ENCODE measurements around the gene TMEM150C.

DNA sequence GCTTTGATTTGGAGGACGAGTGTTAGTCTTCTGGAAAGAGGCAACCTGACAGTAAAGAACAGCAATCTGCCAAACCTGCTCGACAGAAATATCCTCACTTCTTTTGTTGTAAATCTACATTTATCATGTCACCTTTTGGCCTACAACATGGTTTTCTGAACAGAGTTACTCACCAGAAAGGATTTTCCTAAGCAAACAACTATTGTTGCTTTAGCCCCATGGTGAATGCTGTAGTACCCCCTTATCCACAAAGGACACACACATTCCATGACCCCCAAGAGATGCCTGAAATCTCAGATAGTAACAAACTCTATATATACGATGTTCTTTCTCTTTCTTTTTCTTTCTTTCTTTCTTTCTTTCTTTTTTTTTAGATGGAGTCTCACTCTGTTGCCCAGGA is 42.7 kb downstream of the TMEM150C start:
- TF ChIP-seq, protein P1, sequence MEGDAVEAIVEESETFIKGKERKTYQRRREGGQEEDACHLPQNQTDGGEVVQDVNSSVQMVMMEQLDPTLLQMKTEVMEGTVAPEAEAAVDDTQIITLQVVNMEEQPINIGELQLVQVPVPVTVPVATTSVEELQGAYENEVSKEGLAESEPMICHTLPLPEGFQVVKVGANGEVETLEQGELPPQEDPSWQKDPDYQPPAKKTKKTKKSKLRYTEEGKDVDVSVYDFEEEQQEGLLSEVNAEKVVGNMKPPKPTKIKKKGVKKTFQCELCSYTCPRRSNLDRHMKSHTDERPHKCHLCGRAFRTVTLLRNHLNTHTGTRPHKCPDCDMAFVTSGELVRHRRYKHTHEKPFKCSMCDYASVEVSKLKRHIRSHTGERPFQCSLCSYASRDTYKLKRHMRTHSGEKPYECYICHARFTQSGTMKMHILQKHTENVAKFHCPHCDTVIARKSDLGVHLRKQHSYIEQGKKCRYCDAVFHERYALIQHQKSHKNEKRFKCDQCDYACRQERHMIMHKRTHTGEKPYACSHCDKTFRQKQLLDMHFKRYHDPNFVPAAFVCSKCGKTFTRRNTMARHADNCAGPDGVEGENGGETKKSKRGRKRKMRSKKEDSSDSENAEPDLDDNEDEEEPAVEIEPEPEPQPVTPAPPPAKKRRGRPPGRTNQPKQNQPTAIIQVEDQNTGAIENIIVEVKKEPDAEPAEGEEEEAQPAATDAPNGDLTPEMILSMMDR (IDR thresholded peaks at IDR 0.05; ENCODE audit: low read depth, low read length, missing input control) = no peak
- TF ChIP-seq, protein P2, sequence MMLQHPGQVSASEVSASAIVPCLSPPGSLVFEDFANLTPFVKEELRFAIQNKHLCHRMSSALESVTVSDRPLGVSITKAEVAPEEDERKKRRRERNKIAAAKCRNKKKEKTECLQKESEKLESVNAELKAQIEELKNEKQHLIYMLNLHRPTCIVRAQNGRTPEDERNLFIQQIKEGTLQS (IDR thresholded peaks at IDR 0.05) = no peak
- TF ChIP-seq, protein P3, sequence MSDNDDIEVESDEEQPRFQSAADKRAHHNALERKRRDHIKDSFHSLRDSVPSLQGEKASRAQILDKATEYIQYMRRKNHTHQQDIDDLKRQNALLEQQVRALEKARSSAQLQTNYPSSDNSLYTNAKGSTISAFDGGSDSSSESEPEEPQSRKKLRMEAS (IDR thresholded peaks at IDR 0.05) = no peak
- no peak for TF ChIP-seq JUND (IDR thresholded peaks at IDR 0.05)
- TF ChIP-seq, protein P4, sequence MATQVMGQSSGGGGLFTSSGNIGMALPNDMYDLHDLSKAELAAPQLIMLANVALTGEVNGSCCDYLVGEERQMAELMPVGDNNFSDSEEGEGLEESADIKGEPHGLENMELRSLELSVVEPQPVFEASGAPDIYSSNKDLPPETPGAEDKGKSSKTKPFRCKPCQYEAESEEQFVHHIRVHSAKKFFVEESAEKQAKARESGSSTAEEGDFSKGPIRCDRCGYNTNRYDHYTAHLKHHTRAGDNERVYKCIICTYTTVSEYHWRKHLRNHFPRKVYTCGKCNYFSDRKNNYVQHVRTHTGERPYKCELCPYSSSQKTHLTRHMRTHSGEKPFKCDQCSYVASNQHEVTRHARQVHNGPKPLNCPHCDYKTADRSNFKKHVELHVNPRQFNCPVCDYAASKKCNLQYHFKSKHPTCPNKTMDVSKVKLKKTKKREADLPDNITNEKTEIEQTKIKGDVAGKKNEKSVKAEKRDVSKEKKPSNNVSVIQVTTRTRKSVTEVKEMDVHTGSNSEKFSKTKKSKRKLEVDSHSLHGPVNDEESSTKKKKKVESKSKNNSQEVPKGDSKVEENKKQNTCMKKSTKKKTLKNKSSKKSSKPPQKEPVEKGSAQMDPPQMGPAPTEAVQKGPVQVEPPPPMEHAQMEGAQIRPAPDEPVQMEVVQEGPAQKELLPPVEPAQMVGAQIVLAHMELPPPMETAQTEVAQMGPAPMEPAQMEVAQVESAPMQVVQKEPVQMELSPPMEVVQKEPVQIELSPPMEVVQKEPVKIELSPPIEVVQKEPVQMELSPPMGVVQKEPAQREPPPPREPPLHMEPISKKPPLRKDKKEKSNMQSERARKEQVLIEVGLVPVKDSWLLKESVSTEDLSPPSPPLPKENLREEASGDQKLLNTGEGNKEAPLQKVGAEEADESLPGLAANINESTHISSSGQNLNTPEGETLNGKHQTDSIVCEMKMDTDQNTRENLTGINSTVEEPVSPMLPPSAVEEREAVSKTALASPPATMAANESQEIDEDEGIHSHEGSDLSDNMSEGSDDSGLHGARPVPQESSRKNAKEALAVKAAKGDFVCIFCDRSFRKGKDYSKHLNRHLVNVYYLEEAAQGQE (IDR thresholded peaks at IDR 0.05) = no peak
- TF ChIP-seq NR2F2 (IDR thresholded peaks at IDR 0.05) = no peak
- no peak for TF ChIP-seq YY1 (IDR thresholded peaks at IDR 0.05)
- TF ChIP-seq TAF1 (conservative IDR thresholded peaks at IDR 0.05) = no peak

All from liver (tissue), 3 donors.